Measurements from ENCODE around the gene CRCP.

DNA sequence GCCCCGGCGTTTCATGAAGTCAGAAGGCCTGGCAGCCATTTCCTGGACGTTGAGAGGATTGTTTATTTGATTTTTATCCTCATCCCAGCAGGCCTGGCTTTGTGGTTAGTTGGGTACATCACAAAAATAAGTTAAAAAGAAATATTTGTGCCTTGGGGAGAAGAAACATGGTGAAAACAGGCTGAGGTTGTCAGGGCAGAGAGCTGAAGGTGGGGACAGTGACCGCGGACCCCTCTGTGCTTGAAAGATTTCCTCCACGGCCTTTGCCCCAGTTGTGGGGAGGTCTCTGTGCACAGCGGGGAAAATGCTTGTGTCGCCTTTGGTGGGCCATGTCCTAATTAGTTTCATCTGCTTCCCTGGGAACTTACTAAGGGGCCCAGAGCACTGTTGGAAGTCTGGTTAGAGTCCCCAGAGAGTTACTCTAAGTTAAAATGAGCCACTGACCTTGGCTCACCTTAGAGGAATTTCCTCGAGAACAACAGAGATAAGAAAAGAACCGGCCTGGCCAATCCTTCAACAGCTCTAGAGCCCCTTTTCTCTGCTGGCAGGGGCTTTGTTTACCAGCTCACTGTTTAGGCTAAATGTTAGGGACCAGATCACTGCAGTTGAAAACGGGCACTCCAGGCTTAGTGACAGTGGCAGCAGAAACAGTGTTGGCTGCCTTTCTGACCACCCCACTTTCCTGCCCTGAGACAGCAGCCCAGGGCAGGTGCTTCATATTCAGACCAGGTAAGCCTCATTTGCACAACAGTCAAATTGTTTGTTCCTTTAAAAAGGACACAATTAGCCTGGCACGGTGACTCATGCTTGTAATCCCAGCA lies 37.9 kb downstream of the CRCP start:
- TF ChIP-seq ZNF302 (CRISPR knock-in tag; IDR thresholded peaks at IDR 0.05), result no peak
- TF ChIP-seq POLR2A (IDR thresholded peaks at IDR 0.05; ENCODE audit: low read length), result no peak
- TF ChIP-seq, protein P1, sequence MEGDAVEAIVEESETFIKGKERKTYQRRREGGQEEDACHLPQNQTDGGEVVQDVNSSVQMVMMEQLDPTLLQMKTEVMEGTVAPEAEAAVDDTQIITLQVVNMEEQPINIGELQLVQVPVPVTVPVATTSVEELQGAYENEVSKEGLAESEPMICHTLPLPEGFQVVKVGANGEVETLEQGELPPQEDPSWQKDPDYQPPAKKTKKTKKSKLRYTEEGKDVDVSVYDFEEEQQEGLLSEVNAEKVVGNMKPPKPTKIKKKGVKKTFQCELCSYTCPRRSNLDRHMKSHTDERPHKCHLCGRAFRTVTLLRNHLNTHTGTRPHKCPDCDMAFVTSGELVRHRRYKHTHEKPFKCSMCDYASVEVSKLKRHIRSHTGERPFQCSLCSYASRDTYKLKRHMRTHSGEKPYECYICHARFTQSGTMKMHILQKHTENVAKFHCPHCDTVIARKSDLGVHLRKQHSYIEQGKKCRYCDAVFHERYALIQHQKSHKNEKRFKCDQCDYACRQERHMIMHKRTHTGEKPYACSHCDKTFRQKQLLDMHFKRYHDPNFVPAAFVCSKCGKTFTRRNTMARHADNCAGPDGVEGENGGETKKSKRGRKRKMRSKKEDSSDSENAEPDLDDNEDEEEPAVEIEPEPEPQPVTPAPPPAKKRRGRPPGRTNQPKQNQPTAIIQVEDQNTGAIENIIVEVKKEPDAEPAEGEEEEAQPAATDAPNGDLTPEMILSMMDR (IDR thresholded peaks at IDR 0.05), result no peak
- no peak for TF ChIP-seq EP300 (IDR thresholded peaks at IDR 0.05)

Data from A549 (cell line).